Panc1 (cell line): Measurements from ENCODE around the gene LAMP5. TPM values are rescaled to one million over a fixed set of nuclear protein-coding genes. Genes with fewer than 3 reads are reported as not detected.

Experiments used
- ATAC-seq: fragments of 200-7000 bp; cut with Tn5 transposase; 2 replicates; pipeline ENCODE4 v1.9.1; 2020; ENCODE audit warnings: mild to moderate bottlenecking, moderate library complexity
- BruUV-seq: library from RNA; stranded (reverse); fragments of 400-500 nt; replicated peaks from 2 replicates; lab custom pipeline; 2021; lab: Mats Ljungman, UMichigan
- CTCF ChIA-PET: fragments of 300-600 bp; sonication (Branson Sonifier 250); formaldehyde crosslinking; loops from one replicate; lab custom pipeline; 2022; ENCODE audit warnings: antibody characterized with exemption; lab: Charles Lee
- POLR2A ChIA-PET: fragments of 300-600 bp; sonication (Branson Sonifier 250); formaldehyde crosslinking; loops from one replicate; lab custom pipeline; 2022; ENCODE audit warnings: antibody characterized with exemption; lab: Charles Lee
- DNase-seq: peaks from one replicate; pipeline ENCODE4 v3.0.0-alpha.2; 2010; ENCODE audit warnings: low read depth, low spot score
- H3K27ac ChIP-seq: 2 replicates; pipeline ENCODE4 v1.5.1; 2011; ENCODE audit warnings: mild to moderate bottlenecking, low read length, inconsistent platforms
- H3K27me3 ChIP-seq: fragments of 200-500 bp; sonication (Bioruptor generic); 2 replicates; pipeline ENCODE4 v1.6.0; 2014; ENCODE audit warnings: low read length, inconsistent platforms; ENCODE audit not compliant: control insufficient read depth, insufficient read depth
- H3K36me3 ChIP-seq: fragments of 200-500 bp; sonication (Bioruptor generic); 2 replicates; pipeline ENCODE4 v1.5.1; 2014; ENCODE audit warnings: inconsistent platforms, mild to moderate bottlenecking, low read length, moderate library complexity; ENCODE audit not compliant: control insufficient read depth, insufficient read depth
- H3K4me1 ChIP-seq: 2 replicates; pipeline ENCODE4 v1.5.1; 2011; ENCODE audit warnings: inconsistent platforms, mild to moderate bottlenecking, low read length, moderate library complexity; ENCODE audit not compliant: control insufficient read depth, insufficient read depth
- H3K4me3 ChIP-seq, 2 experiments: 2 replicates each; pipeline ENCODE4 v1.5.1; 2011 to 2012; ENCODE audit warnings: low read depth in 2 of 2, low read length in 2 of 2, mild to moderate bottlenecking in 2 of 2, inconsistent platforms in 1 of 2, moderate library complexity in 1 of 2
- H3K9me3 ChIP-seq: fragments of 200-500 bp; sonication (Bioruptor generic); 2 replicates; pipeline ENCODE4 v1.5.1; 2014; ENCODE audit warnings: low read depth, mild to moderate bottlenecking, inconsistent platforms, low read length, moderate library complexity; ENCODE audit not compliant: control insufficient read depth, insufficient read depth
- CTCF ChIP-seq: fragments of 450-650 bp; IDR thresholded peaks from 2 replicates; pipeline ENCODE4 v1.5.1; 2017; ENCODE audit warnings: mild to moderate bottlenecking
- POLR2AphosphoS5 ChIP-seq: IDR thresholded peaks from 2 replicates; pipeline ENCODE4 v1.6.1; 2012; ENCODE audit warnings: mild to moderate bottlenecking, low read depth, low read length, moderate library complexity
- REST ChIP-seq, 2 experiments: IDR thresholded peaks; 2 replicates each; pipeline ENCODE4 v1.6.1; 2011 to 2012; ENCODE audit warnings: low read depth in 2 of 2, control low read depth in 1 of 2, low read length in 1 of 2, mild to moderate bottlenecking in 1 of 2, moderate library complexity in 1 of 2; ENCODE audit not compliant: insufficient read depth in 1 of 2
- SIN3A ChIP-seq: IDR thresholded peaks from 2 replicates; pipeline ENCODE4 v1.6.1; 2012; ENCODE audit warnings: low read depth, mild to moderate bottlenecking, low read length, moderate library complexity, borderline replicate concordance; ENCODE audit not compliant: insufficient read depth
- TCF7L2 ChIP-seq: IDR thresholded peaks from 2 replicates; pipeline ENCODE4 v1.6.1; 2011; ENCODE audit warnings: mild to moderate bottlenecking, low read depth, low read length, inconsistent platforms
- in situ Hi-C: cut with HindIII; loops from 2 replicates; pipeline ENCODE4 v1.10.0; 2016; ENCODE audit warnings: low sequenced_read_pairs, low pct_unique_long_range_greater_than_20kb
- intact Hi-C: fragments of 100-400 bp; cut with micrococcal nuclease; formaldehyde crosslinking; loops from one replicate; pipeline ENCODE4 v1.10.0; 2022; ENCODE audit not compliant: unreplicated experiment
- total RNA-seq: library from RNA; stranded (reverse); gene quantifications from one replicate; pipeline ENCODE4 v1.2.1, GENCODE V29; 2021; ENCODE audit not compliant: unreplicated experiment

Gene LAMP5
- total RNA-seq, 1 experiment from 2014 or later: not detected

- TF ChIP-seq REST (IDR thresholded peaks at IDR 0.05; ENCODE audit: insufficient read depth in 1 of 2, low read depth in 2 of 2, low read length in 1 of 2): no peak
- no peak for TF ChIP-seq SIN3A
- TF ChIP-seq POLR2AphosphoS5: no peak
- no peak for TF ChIP-seq TCF7L2
- no peak for TF ChIP-seq CTCF
- Histone ChIP-seq H3K4me1 (no peaks in the 10 kb centered on the region), H3K9me3 (no peaks in the 10 kb centered on the region), H3K36me3 (no peaks in the 10 kb centered on the region), H3K27me3 (no peaks in the 10 kb centered on the region; the same call in 1 of the 2 replicates), H3K4me3 (no peak overlapping the region), H3K27ac (no peak overlapping the region)
- no TSS peak for BruUV-seq
- DNase-seq (no peak), ATAC-seq (no peak)
- intact Hi-C loops: no loop called here
- ChIA-PET POLR2A (no interaction called here), CTCF (no interaction called here)
- in situ Hi-C loops: no loop called here
Measured at GRCh38 chr20:9523636-9524035, 9.2 kb downstream of the LAMP5 start.

DNA sequence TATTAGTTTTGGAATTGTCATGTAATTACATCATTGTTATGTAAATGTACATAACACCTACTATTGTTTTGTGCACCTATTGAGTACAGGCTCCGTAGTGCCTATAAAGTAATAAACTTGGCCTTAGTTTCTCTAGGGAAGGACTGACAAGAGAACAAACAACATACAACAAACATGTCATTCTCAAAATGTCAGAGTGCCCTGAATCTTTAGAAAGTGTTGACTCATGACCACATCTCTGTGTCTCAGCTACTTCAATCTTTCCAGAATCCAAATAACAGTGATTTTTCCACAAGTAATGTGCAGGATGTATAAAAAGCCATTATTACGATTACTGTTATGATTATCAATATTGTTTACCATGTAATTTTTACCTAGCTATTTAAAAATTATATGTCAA is 17.2 kb downstream of the LAMP5 start:
- Histone ChIP-seq H3K4me1 (no peaks in the 10 kb centered on the region), H3K4me3 (no peak overlapping the region), H3K27me3 (no peaks in the 10 kb centered on the region), H3K9me3 (no peaks in the 10 kb centered on the region), H3K27ac (no peak overlapping the region), H3K36me3 (no peaks in the 10 kb centered on the region)
- intact Hi-C loops: no loop called here
- POLR2A ChIA-PET: no interaction called here
- TF ChIP-seq CTCF (no peak), POLR2AphosphoS5 (no peak), SIN3A (no peak), TCF7L2 (no peak), REST (IDR thresholded peaks at IDR 0.05; ENCODE audit: insufficient read depth in 1 of 2, low read depth in 2 of 2, low read length in 1 of 2) (no peak)
- CTCF ChIA-PET: no interaction called here
- in situ Hi-C loops: no loop called here
- DNase-seq: no peak
- no TSS peak for BruUV-seq
- no peak for ATAC-seq
